ENCODE measurements around the gene STARD10. TPM values are rescaled to one million over a fixed set of nuclear protein-coding genes. Genes with fewer than 3 reads are reported as not detected.
A peak's percentile ranks its signal among the peaks of the same experiment; 100 is the strongest.

The STARD10 gene
- total RNA-seq, 2 experiments from 2014 or later, result 10.5 to 12.9 TPM

- intact Hi-C loops (cut with DNase I, micrococcal nuclease), result loop anchor here (5.0 kb wide), 1 partner anchor 412 kb away; no protein-coding TSS in a partner anchor
- ChIA-PET CTCF (interaction anchor here (1.2 kb wide), 1 partner anchor 312 kb away, joined by 3 read pairs; the partner anchor contains the start of gene FCHSD2), POLR2A (interaction anchor here (1.1 kb wide), 1 partner anchor 348 kb away, joined by 3 read pairs; no protein-coding TSS in a partner anchor)
- H3K27ac Mint-ChIP-seq, result peak overlapping the region; percentile 84
- no peak for ATAC-seq (ENCODE audit: poor library complexity)
- DNase-seq, result no peak
- no peaks in the 10 kb centered on the region for H3K27me3 Mint-ChIP-seq
- peaks cover 20% of the 10 kb centered on the region for H3K4me1 ChIP-seq (ENCODE audit: insufficient read depth, low read length)
- H3K27me3 ChIP-seq (ENCODE audit: control insufficient read depth in 1 of 2, insufficient read depth in 2 of 2, low read length in 2 of 2), result no peaks in the 10 kb centered on the region
- TF ChIP-seq CTCF (IDR thresholded peaks at IDR 0.05), result no peak
- H3K27ac ChIP-seq (ENCODE audit: low read depth in 1 of 2, low read length in 2 of 2), result no peak overlapping the region
- H3K36me3 ChIP-seq (ENCODE audit: insufficient read depth, low read length), result peaks cover 42% of the 10 kb centered on the region
- no peaks in the 10 kb centered on the region for H3K9me3 Mint-ChIP-seq
- peaks cover 47% of the 10 kb centered on the region for H3K36me3 Mint-ChIP-seq (ENCODE audit: low read depth)
- H3K4me1 Mint-ChIP-seq (ENCODE audit: low read depth), result peaks cover 13% of the 10 kb centered on the region
- no peak overlapping the region for H3K4me3 ChIP-seq (ENCODE audit: low read length)
- no peaks in the 10 kb centered on the region for H3K9me3 ChIP-seq (ENCODE audit: control insufficient read depth in 1 of 2, insufficient read depth in 1 of 2, low read length in 2 of 2)
- no peak overlapping the region for H3K4me3 Mint-ChIP-seq
These were observed 36.2 kb upstream of the STARD10 start for GRCh38 chr11:72829884-72830533.

GRCh38 chr11:72829178-72829577 is 35.3 kb upstream of the STARD10 start:
- TF ChIP-seq CTCF (IDR thresholded peaks at IDR 0.05), result no peak
- Mint-ChIP-seq H3K9me3 (no peaks in the 10 kb centered on the region), H3K36me3 (ENCODE audit: low read depth) (peaks cover 54% of the 10 kb centered on the region), H3K4me3 (no peak overlapping the region), H3K27ac (peak overlapping the region; percentile 84), H3K27me3 (no peaks in the 10 kb centered on the region), H3K4me1 (ENCODE audit: low read depth) (peaks cover 13% of the 10 kb centered on the region)
- intact Hi-C loops (cut with DNase I, micrococcal nuclease), result no loop called here
- ChIA-PET POLR2A (interaction anchor here (0.8 kb wide), 1 partner anchor 158 kb away, joined by 3 read pairs; no protein-coding TSS in a partner anchor), CTCF (no interaction called here)
- Histone ChIP-seq H3K27me3 (ENCODE audit: control insufficient read depth in 1 of 2, insufficient read depth in 2 of 2, low read length in 2 of 2) (no peaks in the 10 kb centered on the region), H3K36me3 (ENCODE audit: insufficient read depth, low read length) (peaks cover 48% of the 10 kb centered on the region), H3K27ac (ENCODE audit: low read depth in 1 of 2, low read length in 2 of 2) (no peak overlapping the region), H3K4me1 (ENCODE audit: insufficient read depth, low read length) (peaks cover 22% of the 10 kb centered on the region), H3K9me3 (ENCODE audit: control insufficient read depth in 1 of 2, insufficient read depth in 1 of 2, low read length in 2 of 2) (no peaks in the 10 kb centered on the region), H3K4me3 (ENCODE audit: low read length) (no peak overlapping the region)
- DNase-seq, result no peak
- ATAC-seq (ENCODE audit: poor library complexity), result no peak

GRCh38 chr11:72828692-72829101 is 34.9 kb upstream of the STARD10 start:
- Histone ChIP-seq H3K9me3 (ENCODE audit: control insufficient read depth in 1 of 2, insufficient read depth in 1 of 2, low read length in 2 of 2) (no peaks in the 10 kb centered on the region), H3K27ac (ENCODE audit: low read depth in 1 of 2, low read length in 2 of 2) (peak overlapping the region in 1 of 2 donors; percentile 9), H3K4me1 (ENCODE audit: insufficient read depth, low read length) (peaks cover 24% of the 10 kb centered on the region), H3K36me3 (ENCODE audit: insufficient read depth, low read length) (peaks cover 52% of the 10 kb centered on the region), H3K4me3 (ENCODE audit: low read length) (no peak overlapping the region), H3K27me3 (ENCODE audit: control insufficient read depth in 1 of 2, insufficient read depth in 2 of 2, low read length in 2 of 2) (no peaks in the 10 kb centered on the region)
- CTCF ChIA-PET, result no interaction called here
- Mint-ChIP-seq H3K36me3 (ENCODE audit: low read depth) (peaks cover 59% of the 10 kb centered on the region), H3K27ac (peak overlapping the region; percentile 84), H3K27me3 (no peaks in the 10 kb centered on the region), H3K9me3 (no peaks in the 10 kb centered on the region), H3K4me1 (ENCODE audit: low read depth) (peaks cover 13% of the 10 kb centered on the region), H3K4me3 (no peak overlapping the region)
- intact Hi-C loops (cut with DNase I, micrococcal nuclease), result no loop called here
- TF ChIP-seq CTCF (IDR thresholded peaks at IDR 0.05), result no peak
- no peak for ATAC-seq (ENCODE audit: poor library complexity)
- POLR2A ChIA-PET, result interaction anchor here (0.8 to 1.0 kb wide), 2 partner anchors 13 to 157 kb away, joined by 3 to 5 read pairs; no protein-coding TSS in a partner anchor
- DNase-seq, result no peak

Data from CD4-positive, alpha-beta T cell (primary cell).